Naive thymus-derived CD8-positive, alpha-beta T cell (primary cell): ENCODE results near the gene ASPHD1. TPM values are rescaled to one million over a fixed set of nuclear protein-coding genes. Genes with fewer than 3 reads are reported as not detected.

Experiments used
- polyA plus RNA-seq, 3 donors: library from polyadenylated mRNA; unstranded; fragments of 300-500 nt; fragmentation: Illumina TruSeq; gene quantifications; one replicate each; pipeline ENCODE4 v1.2.3, GENCODE V29; 2021
- total RNA-seq, 8 experiments: library from RNA in 2 of 8; stranded (reverse) in 2 of 8; gene quantifications; one replicate each; pipeline ENCODE4 v1.2.3 and lab custom pipeline; 2021 to 2026

The ASPHD1 gene
- total and polyA plus RNA-seq, 5 experiments from 2014 or later = not detected

Other genes with a start within 250 kb of the ASPHD1 start
- 10 to 100 TPM; 91.8 to 98.4 TPM for gene SPN, start 237.2 kb upstream of the ASPHD1 start, total RNA-seq
- gene SPN, start 237.2 kb upstream of the ASPHD1 start, polyA plus RNA-seq = 100 to 1,000 TPM in 2 of 3 donors, 10 to 100 TPM in 1; 92.9 to 124 (median 100) TPM
- under 1 TPM; 0.49 to 0.55 TPM for gene QPRT, start 221.3 kb upstream of the ASPHD1 start, total RNA-seq
- under 1 TPM; 0.15 to 0.53 (median 0.48) TPM for gene QPRT, start 221.3 kb upstream of the ASPHD1 start, polyA plus RNA-seq
- gene C16orf54, start 154.5 kb upstream of the ASPHD1 start, total RNA-seq = 100 to 1,000 TPM; 108 to 110 TPM
- gene C16orf54, start 154.5 kb upstream of the ASPHD1 start, polyA plus RNA-seq = 10 to 100 TPM; 20.7 to 32.7 (median 29.2) TPM
- gene ZG16, start 122.2 kb upstream of the ASPHD1 start, total RNA-seq = not detected
- gene ZG16, start 122.2 kb upstream of the ASPHD1 start, polyA plus RNA-seq = not detected
- gene KIF22, start 109.7 kb upstream of the ASPHD1 start, total RNA-seq = 10 to 100 TPM; 79.6 to 84.6 TPM
- gene KIF22, start 109.7 kb upstream of the ASPHD1 start, polyA plus RNA-seq = 10 to 100 TPM; 36.9 to 45.4 (median 39.6) TPM
- gene MAZ, start 94.0 kb upstream of the ASPHD1 start, total RNA-seq = 100 to 1,000 TPM; 278 to 282 TPM
- 10 to 100 TPM; 50.3 to 74.6 (median 58.8) TPM for gene MAZ, start 94.0 kb upstream of the ASPHD1 start, polyA plus RNA-seq
- gene PRRT2, start 88.3 kb upstream of the ASPHD1 start, total RNA-seq = 1 to 10 TPM; 1.5 to 1.6 TPM
- under 1 TPM in 2 of 3 donors, not detected in 1; 0.14 to 0.21 TPM for gene PRRT2, start 88.3 kb upstream of the ASPHD1 start, polyA plus RNA-seq
- gene PAGR1, start 84.3 kb upstream of the ASPHD1 start, total RNA-seq = 10 to 100 TPM; 31.3 to 35.9 TPM
- gene PAGR1, start 84.3 kb upstream of the ASPHD1 start, polyA plus RNA-seq = 10 to 100 TPM; 51.4 to 57.5 (median 55.5) TPM
- 100 to 1,000 TPM; 123 to 132 TPM for gene MVP, start 80.0 kb upstream of the ASPHD1 start, total RNA-seq
- 100 to 1,000 TPM; 120 to 160 (median 134) TPM for gene MVP, start 80.0 kb upstream of the ASPHD1 start, polyA plus RNA-seq
- 10 to 100 TPM; 73.7 to 74.5 TPM for gene CDIPT, start 37.3 kb upstream of the ASPHD1 start, total RNA-seq
- gene CDIPT, start 37.3 kb upstream of the ASPHD1 start, polyA plus RNA-seq = 10 to 100 TPM; 79.6 to 95.7 (median 91.3) TPM
- gene SEZ6L2, start 938 bp upstream of the ASPHD1 start, total RNA-seq = under 1 TPM in 1 of 2 experiments, not detected in 1; 0.21 TPM
- gene SEZ6L2, start 938 bp upstream of the ASPHD1 start, polyA plus RNA-seq = not detected
- gene KCTD13, start 25.7 kb downstream of the ASPHD1 start, total RNA-seq = 10 to 100 TPM; 65.4 to 75.9 TPM
- gene KCTD13, start 25.7 kb downstream of the ASPHD1 start, polyA plus RNA-seq = 1 to 10 TPM; 5.4 to 10.0 (median 8.4) TPM
- gene TMEM219, start 61.6 kb downstream of the ASPHD1 start, total RNA-seq = 10 to 100 TPM; 63.1 to 74.0 TPM
- gene TMEM219, start 61.6 kb downstream of the ASPHD1 start, polyA plus RNA-seq = 100 to 1,000 TPM; 157 to 179 (median 174) TPM
- 10 to 100 TPM; 40.8 to 42.6 TPM for gene TAOK2, start 73.4 kb downstream of the ASPHD1 start, total RNA-seq
- 1 to 10 TPM; 2.6 to 6.6 (median 2.8) TPM for gene TAOK2, start 73.4 kb downstream of the ASPHD1 start, polyA plus RNA-seq
- gene HIRIP3, start 95.1 kb downstream of the ASPHD1 start, total RNA-seq = 10 to 100 TPM; 15.3 to 16.6 TPM
- 10 to 100 TPM; 10.6 to 30.1 (median 18.7) TPM for gene HIRIP3, start 95.1 kb downstream of the ASPHD1 start, polyA plus RNA-seq
- 100 to 1,000 TPM; 107 to 115 TPM for gene INO80E, start 95.8 kb downstream of the ASPHD1 start, total RNA-seq
- gene INO80E, start 95.8 kb downstream of the ASPHD1 start, polyA plus RNA-seq = 1 to 10 TPM; 6.5 to 8.9 (median 7.6) TPM
- not detected for gene DOC2A, start 110.5 kb downstream of the ASPHD1 start, total RNA-seq
- not detected for gene DOC2A, start 110.5 kb downstream of the ASPHD1 start, polyA plus RNA-seq
- not detected for gene C16orf92, start 122.7 kb downstream of the ASPHD1 start, total RNA-seq
- gene C16orf92, start 122.7 kb downstream of the ASPHD1 start, polyA plus RNA-seq = not detected
- gene TLCD3B, start 130.8 kb downstream of the ASPHD1 start, total RNA-seq = not detected
- gene TLCD3B, start 130.8 kb downstream of the ASPHD1 start, polyA plus RNA-seq = not detected
- 100 to 1,000 TPM; 580 to 594 TPM for gene ALDOA, start 165.3 kb downstream of the ASPHD1 start, total RNA-seq
- gene ALDOA, start 165.3 kb downstream of the ASPHD1 start, polyA plus RNA-seq = 1,000 to 10,000 TPM in 1 of 3 donors, 100 to 1,000 TPM in 2; 798 to 1,176 (median 994) TPM
- 10 to 100 TPM; 82.8 to 83.4 TPM for gene PPP4C, start 175.5 kb downstream of the ASPHD1 start, total RNA-seq
- gene PPP4C, start 175.5 kb downstream of the ASPHD1 start, polyA plus RNA-seq = 100 to 1,000 TPM; 153 to 199 (median 161) TPM
- 1 to 10 TPM; 2.4 to 2.5 TPM for gene TBX6, start 191.4 kb downstream of the ASPHD1 start, total RNA-seq
- gene TBX6, start 191.4 kb downstream of the ASPHD1 start, polyA plus RNA-seq = under 1 TPM; 0.15 to 0.25 (median 0.25) TPM
- 100 to 1,000 TPM; 254 to 264 TPM for gene YPEL3, start 195.7 kb downstream of the ASPHD1 start, total RNA-seq
- gene YPEL3, start 195.7 kb downstream of the ASPHD1 start, polyA plus RNA-seq = 100 to 1,000 TPM; 201 to 301 (median 206) TPM
- 10 to 100 TPM; 19.8 to 25.0 TPM for gene GDPD3, start 213.0 kb downstream of the ASPHD1 start, total RNA-seq
- under 1 TPM in 1 of 3 donors, not detected in 2; 0.18 TPM for gene GDPD3, start 213.0 kb downstream of the ASPHD1 start, polyA plus RNA-seq
- gene MAPK3, start 222.7 kb downstream of the ASPHD1 start, total RNA-seq = 10 to 100 TPM; 61.8 to 64.7 TPM
- gene MAPK3, start 222.7 kb downstream of the ASPHD1 start, polyA plus RNA-seq = 1 to 10 TPM; 6.7 to 7.8 (median 7.8) TPM